ENCODE results near the gene ARMC6.

- TF ChIP-seq CTCF (IDR thresholded peaks at IDR 0.05): no peak
- no peak for TF ChIP-seq POLR2A (IDR thresholded peaks at IDR 0.05)
Measured at GRCh38 chr19:18993115-18993514, 40.3 kb upstream of the ARMC6 start.
